GM21528 (cell line): ENCODE results near the gene NUP50.

Experiments
- ATAC-seq: cut with Tn5 transposase; IDR thresholded peaks from one replicate; pipeline ENCODE4 v1.9.1; 2021; ENCODE audit warnings: mild to moderate bottlenecking, moderate library complexity; ENCODE audit not compliant: unreplicated experiment, low FRiP score

The NUP50 gene

GRCh38 chr22:45163451-45164269 is at the start of gene NUP50:
NUP50 (plus strand) TSS chr22:45163925; CDS start chr22:45168178, 4,253 bp downstream.
- ATAC-seq, result peak; percentile 73

GRCh38 chr22:45120440-45120839 is 43.3 kb upstream of the NUP50 start:
- ATAC-seq, result no peak

GRCh38 chr22:45120931-45121330 is 42.8 kb upstream of the NUP50 start:
- ATAC-seq, result no peak

- no peak for ATAC-seq
These were observed 39.4 kb upstream of the NUP50 start for GRCh38 chr22:45124176-45124847.

- ATAC-seq, result no peak
These were observed 38.5 kb upstream of the NUP50 start for GRCh38 chr22:45125188-45125587.

- no peak for ATAC-seq
These were observed 35.9 kb upstream of the NUP50 start for GRCh38 chr22:45127866-45128265.

GRCh38 chr22:45129703-45130524 is 33.8 kb upstream of the NUP50 start:
- no peak for ATAC-seq

GRCh38 chr22:45130891-45131290 is 32.8 kb upstream of the NUP50 start:
- ATAC-seq, result no peak

- no peak for ATAC-seq
These were observed 32.0 kb upstream of the NUP50 start for GRCh38 chr22:45131749-45132148.

GRCh38 chr22:45134313-45134712 is 29.4 kb upstream of the NUP50 start:
- no peak for ATAC-seq

GRCh38 chr22:45136594-45136993 is 27.1 kb upstream of the NUP50 start:
- no peak for ATAC-seq

GRCh38 chr22:45139693-45140092 is 24.0 kb upstream of the NUP50 start:
- ATAC-seq, result no peak

- no peak for ATAC-seq
These were observed 21.3 kb upstream of the NUP50 start for GRCh38 chr22:45142376-45142775.

GRCh38 chr22:45144916-45145315 is 18.8 kb upstream of the NUP50 start:
- no peak for ATAC-seq

- ATAC-seq, result no peak
These were observed 14.1 kb upstream of the NUP50 start for GRCh38 chr22:45149671-45150070.

- no peak for ATAC-seq
These were observed 13.6 kb upstream of the NUP50 start for GRCh38 chr22:45150139-45150538.

- no peak for ATAC-seq
These were observed 12.2 kb upstream of the NUP50 start for GRCh38 chr22:45151503-45151902.

- no peak for ATAC-seq
These were observed 9.3 kb upstream of the NUP50 start for GRCh38 chr22:45154383-45154782.

GRCh38 chr22:45155050-45155840 is 8.5 kb upstream of the NUP50 start:
- ATAC-seq, result no peak

GRCh38 chr22:45157907-45158306 is 5.8 kb upstream of the NUP50 start:
- ATAC-seq, result no peak
